ENCODE data around the gene RGS12.

GRCh38 chr4:3320361-3321023 is 27.7 kb downstream of the RGS12 start:
- no peak for TF ChIP-seq CTCF (IDR thresholded peaks at IDR 0.05; ENCODE audit: control extremely low read depth in 1 of 3, insufficient read depth in 1 of 3, low read depth in 1 of 3, low read length in 3 of 3)
- TF ChIP-seq PHF8 (conservative IDR thresholded peaks at IDR 0.05; ENCODE audit: low read depth, low read length), result no peak
- no peak for TF ChIP-seq EP300 (IDR thresholded peaks at IDR 0.05; ENCODE audit: borderline replicate concordance in 1 of 2, low read depth in 2 of 2, low read length in 2 of 2)
- no peak for TF ChIP-seq POLR2A (IDR thresholded peaks at IDR 0.05; ENCODE audit: control extremely low read depth in 1 of 2, low read depth in 2 of 2, low read length in 2 of 2)
- no peak for TF ChIP-seq JUN (IDR thresholded peaks at IDR 0.05; ENCODE audit: low read depth, low read length)
- TF ChIP-seq EZH2 (IDR thresholded peaks at IDR 0.05; ENCODE audit: low read depth, low read length, severe bottlenecking), result no peak
- no peak for TF ChIP-seq TAF1 (IDR thresholded peaks at IDR 0.05; ENCODE audit: low read depth, low read length)
- TF ChIP-seq YY1 (IDR thresholded peaks at IDR 0.05; ENCODE audit: low read depth, low read length), result no peak
- TF ChIP-seq ZNF274 (IDR thresholded peaks at IDR 0.05; ENCODE audit: borderline replicate concordance, extremely low read depth, low read length), result no peak

All from H1 (cell line).